Hippocampal formation (tissue), 2 donors: Measurements from ENCODE around the gene PPP6R3.

Source experiments
- DNase-seq, 2 donors: peaks; one replicate each; lab custom pipeline; 2025; lab: John Stamatoyannopoulos, UW

Gene PPP6R3

GRCh38 chr11:68560216-68560615, 99.7 kb downstream of the PPP6R3 start:
- no peak for DNase-seq

DNA sequence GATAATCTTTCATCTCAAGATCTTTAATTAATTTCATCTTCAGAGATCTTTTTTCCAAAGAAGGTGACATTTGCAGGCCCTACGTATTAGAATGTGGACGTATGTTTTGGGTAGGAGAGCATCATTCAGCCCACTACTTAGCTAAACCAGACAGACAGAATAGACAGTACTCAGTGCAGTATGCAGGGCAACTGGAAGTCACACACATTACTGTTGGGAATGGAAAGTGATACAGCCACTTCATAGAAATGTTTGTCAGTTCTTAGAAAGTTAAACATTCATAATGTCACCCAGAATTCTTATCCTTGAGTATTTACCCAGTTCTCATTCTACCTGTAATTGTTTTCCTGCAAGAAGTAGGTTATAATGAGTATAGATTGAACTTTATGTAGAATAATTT, 102.9 kb downstream of the PPP6R3 start:
- no peak for DNase-seq

DNA sequence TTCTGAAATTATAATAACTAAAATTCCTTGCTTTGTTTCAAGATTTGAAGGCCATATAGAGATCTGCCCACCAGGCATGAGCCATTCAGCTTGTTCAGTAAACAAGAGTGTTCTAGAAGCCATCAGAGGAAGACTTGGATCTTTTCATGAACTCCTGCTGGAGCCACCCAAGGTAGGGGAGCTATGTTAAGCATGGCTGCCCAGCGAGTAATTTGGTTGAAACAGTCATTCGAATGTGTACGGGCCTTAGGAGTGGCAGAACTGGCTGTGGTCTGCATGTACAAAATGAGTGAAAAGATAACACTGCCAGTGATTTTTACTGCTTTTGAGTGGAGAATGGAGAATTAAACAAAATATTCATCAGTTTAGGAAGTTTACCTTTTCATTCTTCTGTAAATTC, 103.7 kb downstream of the PPP6R3 start:
- DNase-seq, result no peak

DNA sequence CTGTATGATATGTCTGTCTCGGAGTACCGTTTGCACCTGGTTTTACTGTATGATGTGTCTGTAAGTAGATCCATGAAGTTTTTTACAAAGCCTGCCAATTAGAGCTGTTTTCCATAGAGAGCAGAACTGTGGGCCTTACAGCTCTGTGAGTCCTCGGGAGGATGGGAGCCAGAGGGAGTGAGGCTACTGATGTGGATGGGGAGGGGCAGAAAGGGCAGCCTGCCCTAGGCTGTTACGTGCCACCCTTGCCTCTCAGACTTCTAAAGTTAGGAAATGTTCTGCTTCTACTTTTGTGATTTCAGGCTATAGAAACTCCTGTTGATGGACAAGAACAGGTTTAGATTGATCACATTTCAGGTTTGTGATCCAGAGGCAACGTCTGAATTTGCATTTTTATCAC, 105.2 kb downstream of the PPP6R3 start:
- DNase-seq, result no peak

- DNase-seq, result no peak
Measured at GRCh38 chr11:68567553-68567952, 107.0 kb downstream of the PPP6R3 start.

GRCh38 chr11:68569357-68569756, 108.8 kb downstream of the PPP6R3 start:
- no peak for DNase-seq

DNA sequence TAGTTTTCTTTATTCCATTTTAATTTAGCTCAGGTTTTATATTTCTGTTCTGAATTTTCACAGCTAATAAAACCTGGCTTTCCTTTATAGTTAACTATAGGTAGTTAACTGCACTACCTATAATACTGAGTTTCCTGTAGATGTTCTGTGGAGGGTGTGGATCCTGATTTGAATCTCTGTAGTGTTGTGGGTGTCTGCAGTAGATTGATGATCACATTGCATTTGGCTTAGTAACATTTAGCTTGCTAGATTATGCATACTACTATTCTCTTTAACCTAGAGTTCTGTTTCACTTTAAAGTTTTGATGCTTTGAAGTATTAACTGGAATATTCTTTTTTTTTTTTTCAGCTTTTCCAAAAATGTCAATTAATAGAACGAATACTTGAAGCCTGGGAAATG, 110.1 kb downstream of the PPP6R3 start:
- DNase-seq, result no peak

DNA sequence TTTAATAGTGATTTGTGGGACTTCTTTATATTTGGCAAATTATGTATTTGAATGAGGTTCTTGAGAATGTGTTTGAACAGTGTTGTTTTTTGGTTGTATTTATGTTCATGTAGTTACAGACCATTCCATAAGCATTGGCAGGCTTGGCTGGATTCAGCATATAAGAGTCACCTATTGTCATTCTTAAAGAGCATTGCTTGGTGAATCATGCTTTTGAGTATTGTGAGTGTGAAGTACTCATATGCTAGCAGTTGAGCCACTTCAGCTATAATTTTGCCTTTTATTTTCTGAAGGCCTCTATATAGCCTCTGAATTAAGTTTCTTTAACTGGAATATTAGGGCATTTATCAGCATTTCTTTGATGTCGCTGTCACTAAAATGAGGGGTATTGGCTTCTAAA, 113.8 kb downstream of the PPP6R3 start:
- DNase-seq, result no peak

- no peak for DNase-seq
Measured at GRCh38 chr11:68575025-68575665, 114.6 kb downstream of the PPP6R3 start.

- no peak for DNase-seq
Measured at GRCh38 chr11:68579455-68579854, 118.9 kb downstream of the PPP6R3 start.

DNA sequence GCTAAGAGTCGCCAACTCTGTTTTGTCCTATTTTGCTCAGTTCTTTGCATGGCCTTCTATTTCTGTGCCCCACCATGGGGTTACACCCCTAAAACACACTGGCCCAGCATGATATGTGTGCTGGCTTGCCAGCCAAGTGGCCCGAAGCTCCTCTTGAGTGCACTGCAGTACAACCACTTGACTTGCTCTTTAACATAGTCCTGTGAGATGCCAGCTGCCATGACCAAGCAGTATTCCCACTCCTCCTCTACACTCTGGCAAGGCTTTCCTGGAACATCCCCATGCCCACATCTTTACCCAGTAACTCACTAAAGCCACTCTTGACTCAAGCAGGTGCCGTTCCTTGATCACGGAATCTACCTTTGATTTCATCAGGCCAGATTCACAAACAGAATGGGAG, 120.9 kb downstream of the PPP6R3 start:
- DNase-seq, result no peak

- no peak for DNase-seq
Measured at GRCh38 chr11:68581901-68582300, 121.3 kb downstream of the PPP6R3 start.

DNA sequence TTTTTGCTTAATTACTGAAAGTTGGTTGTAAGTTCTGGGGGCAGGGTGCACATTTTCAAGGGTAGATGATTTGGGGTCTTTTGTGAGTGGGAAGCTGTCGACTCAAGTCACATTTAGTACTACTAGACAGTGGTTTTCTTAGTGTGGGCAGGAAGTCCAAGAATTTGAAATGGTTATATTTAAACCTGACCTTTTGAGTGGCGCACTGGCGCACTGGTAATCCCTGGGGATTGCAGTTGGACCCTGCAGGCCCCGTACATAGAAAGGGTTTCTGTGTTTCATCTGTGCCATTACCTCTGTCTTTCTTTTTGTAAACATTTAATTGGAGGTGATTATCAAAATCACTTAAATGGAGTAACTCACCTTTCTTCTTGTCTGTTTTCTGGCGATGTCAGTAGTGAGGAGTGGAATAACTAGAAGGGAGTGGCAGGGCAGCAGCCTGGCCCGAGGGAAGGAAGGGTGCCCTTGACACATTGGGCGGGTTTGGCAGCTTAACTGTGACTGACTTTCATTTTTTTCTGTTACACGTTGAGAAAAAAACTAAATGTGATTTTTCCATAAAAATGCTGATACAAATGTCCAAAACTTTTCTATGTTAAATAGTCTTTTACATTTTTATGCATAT, 122.0 kb downstream of the PPP6R3 start:
- no peak for DNase-seq

GRCh38 chr11:68583041-68583446, 122.5 kb downstream of the PPP6R3 start:
- no peak for DNase-seq

DNA sequence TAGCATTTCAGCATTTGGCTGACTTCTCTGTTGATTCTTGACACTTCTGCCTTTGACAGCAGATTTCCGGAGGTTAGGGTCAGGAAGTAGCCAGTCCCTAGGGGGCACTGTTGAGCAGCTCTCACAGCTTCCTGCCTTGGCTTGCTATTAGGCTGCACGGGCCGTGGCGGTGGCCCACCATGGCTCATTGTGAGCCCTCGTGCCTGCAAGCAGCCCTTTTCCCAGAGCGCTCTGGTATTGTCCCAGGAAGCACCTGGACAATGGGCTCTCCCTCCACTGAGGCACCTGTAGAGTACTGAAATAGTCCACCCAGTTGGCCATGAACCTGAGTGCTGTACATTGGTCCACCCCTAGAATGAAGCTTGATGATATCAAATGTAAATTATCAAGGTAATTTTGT, 123.5 kb downstream of the PPP6R3 start:
- no peak for DNase-seq

DNA sequence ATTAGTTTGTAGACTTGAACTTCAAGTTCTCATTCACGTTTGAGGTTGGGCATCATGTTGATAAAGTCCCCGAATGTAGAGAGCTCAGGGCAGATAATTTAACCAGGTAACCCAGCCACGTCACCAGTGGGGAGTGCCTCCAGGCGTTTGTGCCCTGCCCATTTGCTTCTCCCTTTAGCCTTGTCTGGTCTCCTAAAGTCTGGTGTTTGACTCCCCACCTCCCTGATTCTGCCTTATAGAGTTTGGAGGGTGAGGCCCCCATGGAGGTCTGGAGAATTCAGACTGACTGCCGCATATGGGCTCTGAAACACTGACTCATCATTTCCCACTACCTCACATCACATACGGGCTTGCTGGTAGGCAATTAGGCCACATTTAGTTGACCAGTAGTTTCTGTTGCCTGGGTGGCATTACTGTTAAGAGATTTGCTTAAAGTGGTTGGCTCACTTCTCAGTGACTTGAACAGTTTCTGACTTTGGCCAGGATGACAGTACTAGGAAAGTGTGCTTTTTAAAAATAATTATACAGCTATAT, 124.5 kb downstream of the PPP6R3 start:
- no peak for DNase-seq

DNA sequence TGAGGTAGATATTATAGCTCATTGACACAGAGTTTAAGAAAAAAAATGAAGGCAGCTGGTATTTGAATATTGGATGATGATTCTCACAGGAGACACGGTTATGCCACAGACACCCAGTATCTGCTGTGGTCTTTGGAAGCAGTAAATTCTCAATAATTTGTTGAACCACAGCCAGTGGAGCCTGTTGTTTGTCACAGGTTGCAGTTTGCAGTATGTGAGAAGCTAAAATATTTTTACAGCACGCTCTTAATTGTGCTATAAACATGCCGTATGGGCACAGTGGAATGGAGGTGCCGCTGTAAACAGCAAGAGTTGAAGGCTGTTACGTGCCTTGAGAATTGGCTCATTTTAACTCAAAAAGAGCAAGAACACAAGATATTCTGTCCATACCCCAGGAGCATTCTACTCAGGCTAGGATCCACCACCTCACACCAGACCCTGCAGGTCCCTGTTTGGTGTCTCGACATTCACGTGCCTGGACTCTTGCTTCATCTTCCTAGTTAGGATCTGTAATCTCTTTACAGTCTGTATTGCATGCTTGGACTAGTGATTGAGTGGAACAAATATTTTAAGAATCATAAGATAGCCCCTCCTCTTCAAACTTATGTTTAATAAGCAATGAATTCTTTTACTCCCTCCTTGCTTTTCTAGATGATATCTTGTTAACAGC, 129.1 kb downstream of the PPP6R3 start:
- no peak for DNase-seq

- no peak for DNase-seq
Measured at GRCh38 chr11:68591719-68592118, 131.2 kb downstream of the PPP6R3 start.

DNA sequence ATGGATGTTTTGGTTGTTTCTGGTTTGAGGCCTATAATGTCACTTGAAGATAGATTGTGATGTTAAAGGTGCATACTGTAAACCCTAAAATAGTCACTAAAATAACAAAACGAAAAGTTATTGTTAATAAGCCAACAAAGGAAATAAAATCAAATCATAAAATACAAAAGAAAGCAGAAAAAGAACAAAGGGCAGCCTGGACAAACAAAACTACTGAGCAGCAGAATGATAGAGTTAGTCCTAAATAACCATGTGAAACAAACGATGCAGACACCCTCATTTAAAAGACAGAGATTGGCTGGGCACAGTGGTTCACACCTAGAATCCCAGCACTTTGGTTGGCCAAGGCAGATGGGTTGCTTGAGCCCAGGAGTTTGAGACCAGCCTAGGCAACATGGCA, 132.9 kb downstream of the PPP6R3 start:
- no peak for DNase-seq

GRCh38 chr11:68594123-68594522, 133.6 kb downstream of the PPP6R3 start:
- DNase-seq, result no peak

DNA sequence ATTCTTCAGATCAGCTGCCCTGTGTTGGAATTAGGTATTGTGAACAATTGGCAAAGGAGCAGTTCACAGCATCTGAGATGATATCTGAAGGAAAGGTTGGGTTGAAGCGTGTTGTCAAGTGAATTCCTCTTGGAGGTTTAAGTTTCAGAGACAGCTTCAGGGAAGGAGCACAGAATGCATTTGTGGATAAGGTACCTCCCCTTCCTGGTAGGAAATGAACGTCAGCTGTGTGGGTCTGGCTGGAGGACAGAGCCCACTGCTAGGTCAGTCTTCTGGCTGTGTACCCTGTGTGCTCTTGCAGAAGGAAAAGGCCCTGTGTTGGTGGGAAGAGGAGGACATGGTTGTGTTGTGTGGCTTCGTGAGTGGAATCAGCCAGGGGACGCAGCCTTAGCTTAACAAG, 135.7 kb downstream of the PPP6R3 start:
- DNase-seq, result no peak

- DNase-seq, result no peak
Measured at GRCh38 chr11:68598816-68599653, 138.5 kb downstream of the PPP6R3 start.
